GM23248 (cell line): ENCODE results near the gene PRPS1.

Source experiments
- EZH2 ChIP-seq: fragments of 200-600 bp; sonication (generic); IDR thresholded peaks from 2 replicates; pipeline ENCODE4 v1.6.1; 2018; ENCODE audit warnings: antibody characterized with exemption, mild to moderate bottlenecking; ENCODE audit not compliant: insufficient read depth, poor library complexity, severe bottlenecking
- EZH2phosphoT487 ChIP-seq: fragments of 200-600 bp; sonication (generic); IDR thresholded peaks from 2 replicates; pipeline ENCODE4 v1.6.1; 2018; ENCODE audit warnings: antibody characterized with exemption, moderate library complexity, mild to moderate bottlenecking, low read depth; ENCODE audit not compliant: insufficient read depth

GRCh38 chrX:107659286-107659685, 31.0 kb downstream of the PRPS1 start:
- no peak for TF ChIP-seq EZH2
- no peak for TF ChIP-seq EZH2phosphoT487
